ENCODE data around the gene BCL11B. TPM values are rescaled to one million over a fixed set of nuclear protein-coding genes. Genes with fewer than 3 reads are reported as not detected.

The BCL11B gene
- total and polyA plus RNA-seq, 10 of the 15 experiments (the other 5 are each of a cell fraction or from before 2014, with no cell fraction given) = 0.38 to 5.5 (median 1.3) TPM

DNA sequence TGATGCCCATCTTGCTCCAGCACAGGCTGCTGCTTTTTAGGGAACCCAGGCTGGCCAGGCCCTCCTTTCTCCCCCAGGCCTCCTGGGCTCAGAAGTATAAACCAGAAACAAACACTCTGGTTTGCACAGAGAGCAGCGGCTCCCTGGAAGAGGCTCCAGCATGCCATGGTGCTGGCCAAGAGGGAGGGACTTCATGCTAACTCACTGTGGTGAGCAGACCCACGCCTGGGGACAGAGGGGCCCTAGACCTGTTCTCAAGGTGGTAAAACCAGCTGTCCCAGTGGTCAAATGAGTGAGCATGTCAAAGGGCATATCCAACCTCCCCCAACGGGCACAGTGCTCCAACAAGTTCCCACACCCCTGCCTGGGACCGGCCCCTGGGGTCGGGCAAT is 15.5 kb downstream of the BCL11B start:
- no peaks in the 10 kb centered on the region; a peak in 1 of 4 replicates for H3K36me3 ChIP-seq (ENCODE audit: control insufficient read depth in 2 of 2, insufficient read depth in 2 of 2, low read length in 1 of 2)
- H3K4me1 ChIP-seq (ENCODE audit: control insufficient read depth, insufficient read depth, low read length) = no peaks in the 10 kb centered on the region
- H4K20me1 ChIP-seq (ENCODE audit: control insufficient read depth, insufficient read depth) = no peaks in the 10 kb centered on the region
- ChIA-PET SMC1A (ENCODE audit: uncharacterized antibody, unreplicated experiment) (no interaction called here), CTCF (interaction anchor here (0.7 kb wide), 1 partner anchor 10 kb away, joined by 3 read pairs; no protein-coding TSS in a partner anchor), POLR2A (no interaction called here), RAD21 (ENCODE audit: unreplicated experiment) (no interaction called here)
- no peak overlapping the region for H3K27ac ChIP-seq (ENCODE audit: control insufficient read depth, insufficient read depth)
- in situ Hi-C loops (cut with MboI) = loop anchor here (25.0 kb wide), 1 partner anchor 1119 kb away; no protein-coding TSS in a partner anchor
- H3K9me3 ChIP-seq (replicated peaks; ENCODE audit: control insufficient read depth, insufficient read depth, low read length) = no peaks in the 10 kb centered on the region
- intact Hi-C loops (cut with micrococcal nuclease; ENCODE audit: unreplicated experiment) = no loop called here
- FAIRE-seq = no peak
- ATAC-seq = no peak
- DNase-seq (ENCODE audit: low read depth, low spot score) = no peak
- no peak overlapping the region for H3K9ac ChIP-seq (ENCODE audit: control insufficient read depth, insufficient read depth, low read length)
- H3K4me2 ChIP-seq (ENCODE audit: control insufficient read depth, insufficient read depth) = no peak overlapping the region
- no peaks in the 10 kb centered on the region for H3K79me2 ChIP-seq (ENCODE audit: control insufficient read depth, insufficient read depth, low read length)
- no peaks in the 10 kb centered on the region; a peak in 1 of 4 replicates for H3K27me3 ChIP-seq (replicated peaks in 1 of 2; ENCODE audit: control insufficient read depth in 2 of 2, insufficient read depth in 2 of 2, low read length in 1 of 2)
- 25% methylated on average over 5 of the region's 5 CpGs for WGBS (ENCODE audit: insufficient coverage, insufficient replicate concordance, low lambda C conversion rate, missing lambda C conversion rate)
- BruUV-seq (replicated peaks) = no TSS peak
- H3K4me3 ChIP-seq = no peak overlapping the region
- no peak overlapping the region for H2AFZ ChIP-seq (ENCODE audit: control insufficient read depth, low read depth, low read length)
- no peak for TF ChIP-seq HDAC2 (IDR thresholded peaks at IDR 0.05)
- TF ChIP-seq TCF7 (IDR thresholded peaks at IDR 0.05; ENCODE audit: borderline replicate concordance) = no peak
- no peak for TF ChIP-seq ESRRA (IDR thresholded peaks at IDR 0.05; ENCODE audit: low read length)
- TF ChIP-seq SP1 (IDR thresholded peaks at IDR 0.05; ENCODE audit: low read depth, low read length) = no peak
- no peak for TF ChIP-seq TAF1 (IDR thresholded peaks at IDR 0.05; ENCODE audit: borderline replicate concordance, low read depth, low read length)
- TF ChIP-seq, protein P1, sequence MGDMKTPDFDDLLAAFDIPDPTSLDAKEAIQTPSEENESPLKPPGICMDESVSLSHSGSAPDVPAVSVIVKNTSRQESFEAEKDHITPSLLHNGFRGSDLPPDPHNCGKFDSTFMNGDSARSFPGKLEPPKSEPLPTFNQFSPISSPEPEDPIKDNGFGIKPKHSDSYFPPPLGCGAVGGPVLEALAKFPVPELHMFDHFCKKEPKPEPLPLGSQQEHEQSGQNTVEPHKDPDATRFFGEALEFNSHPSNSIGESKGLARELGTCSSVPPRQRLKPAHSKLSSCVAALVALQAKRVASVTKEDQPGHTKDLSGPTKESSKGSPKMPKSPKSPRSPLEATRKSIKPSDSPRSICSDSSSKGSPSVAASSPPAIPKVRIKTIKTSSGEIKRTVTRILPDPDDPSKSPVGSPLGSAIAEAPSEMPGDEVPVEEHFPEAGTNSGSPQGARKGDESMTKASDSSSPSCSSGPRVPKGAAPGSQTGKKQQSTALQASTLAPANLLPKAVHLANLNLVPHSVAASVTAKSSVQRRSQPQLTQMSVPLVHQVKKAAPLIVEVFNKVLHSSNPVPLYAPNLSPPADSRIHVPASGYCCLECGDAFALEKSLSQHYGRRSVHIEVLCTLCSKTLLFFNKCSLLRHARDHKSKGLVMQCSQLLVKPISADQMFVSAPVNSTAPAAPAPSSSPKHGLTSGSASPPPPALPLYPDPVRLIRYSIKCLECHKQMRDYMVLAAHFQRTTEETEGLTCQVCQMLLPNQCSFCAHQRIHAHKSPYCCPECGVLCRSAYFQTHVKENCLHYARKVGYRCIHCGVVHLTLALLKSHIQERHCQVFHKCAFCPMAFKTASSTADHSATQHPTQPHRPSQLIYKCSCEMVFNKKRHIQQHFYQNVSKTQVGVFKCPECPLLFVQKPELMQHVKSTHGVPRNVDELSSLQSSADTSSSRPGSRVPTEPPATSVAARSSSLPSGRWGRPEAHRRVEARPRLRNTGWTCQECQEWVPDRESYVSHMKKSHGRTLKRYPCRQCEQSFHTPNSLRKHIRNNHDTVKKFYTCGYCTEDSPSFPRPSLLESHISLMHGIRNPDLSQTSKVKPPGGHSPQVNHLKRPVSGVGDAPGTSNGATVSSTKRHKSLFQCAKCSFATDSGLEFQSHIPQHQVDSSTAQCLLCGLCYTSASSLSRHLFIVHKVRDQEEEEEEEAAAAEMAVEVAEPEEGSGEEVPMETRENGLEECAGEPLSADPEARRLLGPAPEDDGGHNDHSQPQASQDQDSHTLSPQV (IDR thresholded peaks at IDR 0.05) = no peak
- no peak for TF ChIP-seq ATF7 (IDR thresholded peaks at IDR 0.05; ENCODE audit: low read depth)
- no peak for TF ChIP-seq GATAD2B (conservative IDR thresholded peaks at IDR 0.05; ENCODE audit: low read depth)
